DMS153 treated with DMSO at 0.1 percent for 48 hours (cell line): ENCODE data around the gene PARP1.

Source experiments
- DNase-seq: peaks from one replicate; lab custom pipeline; 2025; ENCODE audit not compliant: unreplicated experiment; lab: John Stamatoyannopoulos, UW

The PARP1 gene

DNA sequence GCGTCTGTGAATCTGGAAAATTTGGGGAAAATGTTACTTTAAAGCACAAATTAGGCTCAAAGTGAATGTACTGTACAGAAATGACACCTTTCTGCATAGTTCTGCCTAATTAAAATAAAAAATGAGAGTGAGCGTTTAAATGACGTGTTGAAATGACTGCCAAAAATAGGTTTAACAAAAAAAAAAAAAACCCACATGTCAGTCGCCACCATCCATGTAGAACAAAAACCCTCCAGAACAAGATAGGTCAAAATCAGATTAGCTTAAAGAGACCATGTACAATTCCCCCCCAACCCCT is 745 bp downstream of the PARP1 start:
- no peak for DNase-seq

DNA sequence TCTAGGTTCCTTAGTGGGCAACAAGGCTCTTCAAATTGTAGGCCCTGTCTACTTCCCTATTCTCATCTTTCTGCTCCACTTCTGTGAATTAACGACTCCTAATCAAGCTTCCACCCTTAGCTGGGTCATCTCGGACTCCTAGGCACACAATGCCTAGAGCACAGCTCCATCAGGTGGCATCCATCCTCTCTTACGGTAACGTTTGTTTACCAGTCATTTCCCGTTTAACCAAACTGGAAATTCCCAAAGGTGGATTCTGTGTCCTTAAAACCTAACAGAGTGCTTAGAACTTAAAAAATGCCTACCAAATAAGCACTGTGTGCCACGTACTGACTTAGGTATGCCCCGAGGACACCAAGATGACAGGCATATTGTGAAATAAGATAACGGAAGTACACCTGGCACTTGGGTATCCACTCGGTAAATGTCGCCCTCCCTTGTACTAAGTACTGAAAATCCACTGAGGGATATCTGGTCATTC is 1.5 kb downstream of the PARP1 start:
- DNase-seq, result peak; percentile 9

GRCh38 chr1:226405411-226405988 is 2.4 kb downstream of the PARP1 start:
- no peak for DNase-seq

- no peak for DNase-seq
Observed at GRCh38 chr1:226404904-226405222, 3.0 kb downstream of the PARP1 start.

DNA sequence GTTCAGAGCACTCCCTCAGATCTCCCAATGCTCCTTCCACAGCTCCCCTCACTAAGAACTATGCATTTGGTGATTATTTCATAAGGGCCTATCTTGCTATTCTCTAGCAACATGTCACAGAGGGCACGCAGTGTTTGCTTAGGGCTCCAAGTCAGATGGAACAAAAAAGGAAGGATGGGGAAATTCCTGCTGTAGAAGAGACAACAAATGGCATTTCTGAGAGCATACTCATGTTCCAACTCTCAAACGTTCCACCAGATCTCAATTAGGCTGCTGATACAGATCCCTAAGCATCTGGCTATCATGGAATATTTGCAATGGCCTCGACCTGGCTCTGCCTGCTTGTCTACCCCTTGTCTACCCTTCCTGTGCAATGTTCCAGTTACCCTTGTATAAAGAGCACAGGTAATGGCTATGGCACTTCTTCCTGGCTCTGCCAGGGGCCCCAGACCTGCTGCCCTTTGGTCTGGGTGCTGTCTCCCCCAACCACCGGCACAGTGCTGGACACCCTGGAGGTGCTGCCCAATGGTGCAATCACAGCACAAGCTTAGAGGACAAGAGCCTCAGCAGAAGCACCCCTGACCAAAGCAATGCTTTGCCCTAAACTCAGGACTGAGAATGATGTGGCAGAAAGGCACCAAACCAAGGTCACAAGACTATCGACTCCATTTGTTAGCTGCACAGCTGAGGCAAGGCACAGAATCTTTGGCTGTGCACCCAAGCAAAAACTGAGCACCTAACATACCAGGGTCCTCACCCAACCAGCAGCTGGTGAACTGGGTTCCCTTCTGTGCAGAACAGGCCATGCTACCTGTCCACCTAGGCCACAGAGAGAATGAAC is 3.6 kb downstream of the PARP1 start:
- no peak for DNase-seq

GRCh38 chr1:226403201-226404034 is 4.5 kb downstream of the PARP1 start:
- DNase-seq, result no peak

DNA sequence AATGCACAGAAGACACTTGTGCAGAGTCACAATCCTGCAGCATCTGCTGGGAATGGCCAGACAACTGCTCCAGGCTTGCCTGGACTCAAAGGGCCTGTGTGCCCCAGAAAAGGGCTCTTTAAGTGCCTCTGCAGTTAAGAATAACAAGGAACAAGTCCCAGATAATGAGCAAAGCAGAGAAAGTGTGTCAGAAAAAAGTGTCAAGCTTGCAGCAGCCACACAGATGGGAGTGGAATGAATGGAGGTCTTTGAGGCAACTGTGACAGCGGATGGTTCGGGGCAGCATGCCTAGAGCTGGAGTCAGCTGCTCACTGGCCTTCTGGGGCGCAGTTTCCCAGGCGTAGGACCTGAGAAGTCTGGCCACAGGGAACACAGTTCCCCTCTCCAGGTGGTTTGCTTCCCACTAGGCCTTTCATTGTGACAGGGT is 5.1 kb downstream of the PARP1 start:
- no peak for DNase-seq

- DNase-seq, result no peak
Observed at GRCh38 chr1:226401355-226402303, 6.3 kb downstream of the PARP1 start.

- DNase-seq, result no peak
Observed at GRCh38 chr1:226400519-226401354, 7.2 kb downstream of the PARP1 start.

DNA sequence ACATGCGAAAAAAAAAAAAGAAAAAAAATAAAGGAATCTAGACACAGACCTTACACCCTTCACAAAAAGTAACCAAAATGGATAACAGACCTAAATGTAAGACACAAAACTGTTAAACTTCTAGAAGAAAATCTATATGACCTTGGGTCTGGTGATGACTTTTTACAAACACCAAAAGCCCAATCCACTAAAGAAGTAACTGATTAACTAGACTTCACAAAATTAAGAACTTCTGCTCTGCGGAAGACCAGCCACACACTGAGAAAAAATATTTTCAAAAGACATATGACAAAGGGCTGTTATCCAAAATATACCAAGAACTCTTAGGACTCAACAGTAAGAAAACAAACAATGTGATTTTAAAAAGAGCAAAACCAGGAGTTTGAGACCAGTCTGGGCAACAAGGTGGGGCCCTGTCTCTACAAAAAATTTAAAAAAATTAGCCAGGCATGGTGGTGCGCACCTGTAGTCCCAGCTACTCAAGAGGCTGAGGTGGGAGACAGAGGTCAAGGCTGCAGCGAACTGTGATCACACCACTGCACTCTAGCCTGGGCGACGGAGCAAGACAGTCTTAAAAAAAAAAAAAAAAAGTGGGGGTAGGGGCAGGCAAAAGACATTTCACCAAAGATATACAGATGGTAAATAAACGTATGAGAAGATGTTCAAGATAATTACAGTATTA is 9.8 kb downstream of the PARP1 start:
- DNase-seq, result no peak

DNA sequence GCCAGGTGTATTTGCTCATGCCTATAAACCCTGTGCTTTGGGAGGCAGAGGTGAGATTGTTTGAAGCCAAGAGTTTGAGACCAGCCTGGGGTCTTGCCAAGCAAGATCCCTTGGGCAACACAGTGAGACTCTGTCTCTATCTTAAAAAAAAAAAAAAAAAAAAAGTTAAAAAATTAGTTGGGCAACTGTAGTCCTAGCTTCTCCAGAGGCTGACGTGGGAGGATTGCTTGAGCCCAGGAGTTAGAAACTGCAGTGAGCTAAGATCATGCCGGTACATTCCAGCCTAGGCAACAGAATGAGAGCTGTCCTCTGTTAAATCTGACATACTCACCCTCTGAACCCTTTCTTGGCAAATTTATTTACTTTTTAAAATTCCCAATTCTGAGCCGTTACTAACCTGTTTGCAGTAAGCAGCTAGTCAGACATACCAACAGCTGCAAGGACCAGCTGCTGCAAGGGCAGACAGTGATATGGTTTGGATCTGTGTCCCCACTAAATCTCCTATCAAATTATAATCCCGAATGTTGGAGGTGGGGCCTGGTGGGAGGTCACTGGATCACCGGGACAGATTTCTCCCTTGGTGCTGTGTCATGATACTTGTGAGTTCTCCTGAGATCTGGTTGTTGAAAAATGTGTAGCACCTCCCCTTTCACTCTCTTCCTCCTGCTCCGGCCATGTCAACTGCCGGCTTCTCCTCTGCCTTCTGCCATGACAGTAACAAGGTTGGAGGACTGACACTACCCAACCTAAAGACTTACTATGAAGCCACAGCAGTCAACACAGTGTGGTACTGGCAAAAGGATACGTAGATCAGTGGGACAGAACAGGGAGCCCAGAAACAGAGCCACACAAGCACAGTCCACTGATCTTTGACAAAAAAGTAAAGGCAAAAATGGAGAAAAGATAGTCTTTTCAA is 10.6 kb downstream of the PARP1 start:
- DNase-seq, result no peak

- DNase-seq, result no peak
Observed at GRCh38 chr1:226395753-226396152, 12.1 kb downstream of the PARP1 start.

DNA sequence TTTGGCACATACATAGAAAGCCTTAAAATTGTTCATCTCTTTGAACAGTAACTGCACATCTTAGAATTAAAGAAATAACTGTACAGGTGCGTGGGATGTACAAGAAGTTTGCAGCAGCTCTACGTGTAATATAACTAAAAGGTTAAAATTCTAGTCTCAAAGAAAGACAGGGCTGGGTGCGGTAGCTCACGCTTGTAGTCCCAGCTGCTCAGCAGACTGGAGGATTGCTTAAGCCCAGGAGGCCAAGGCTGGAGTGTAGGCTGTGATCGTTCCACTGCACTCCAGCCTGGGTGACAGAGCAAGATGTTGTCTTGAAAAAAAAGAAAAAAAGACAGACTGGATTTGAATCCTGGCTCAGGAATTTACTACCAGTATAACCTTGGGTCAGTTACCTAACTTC is 13.4 kb downstream of the PARP1 start:
- no peak for DNase-seq

DNA sequence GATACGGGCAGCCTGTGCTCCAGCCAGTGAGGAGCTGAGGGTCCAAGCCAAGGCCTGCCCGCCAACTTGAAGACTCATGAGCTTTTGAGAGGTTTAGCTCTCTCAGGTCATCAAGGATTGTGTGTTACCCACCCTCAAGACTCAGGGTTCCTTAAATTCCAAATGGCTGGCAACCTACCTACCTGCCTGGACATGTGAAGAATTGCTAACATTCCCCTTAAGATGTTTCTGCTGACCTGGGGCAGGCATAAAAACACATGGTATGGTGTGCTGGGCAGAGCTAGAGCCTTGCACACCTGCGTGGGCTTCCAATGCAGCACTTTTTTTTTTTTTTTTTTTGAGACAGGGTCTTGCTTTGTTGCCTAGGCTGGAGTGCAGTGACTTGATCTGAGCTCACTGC is 17.2 kb downstream of the PARP1 start:
- DNase-seq, result no peak

DNA sequence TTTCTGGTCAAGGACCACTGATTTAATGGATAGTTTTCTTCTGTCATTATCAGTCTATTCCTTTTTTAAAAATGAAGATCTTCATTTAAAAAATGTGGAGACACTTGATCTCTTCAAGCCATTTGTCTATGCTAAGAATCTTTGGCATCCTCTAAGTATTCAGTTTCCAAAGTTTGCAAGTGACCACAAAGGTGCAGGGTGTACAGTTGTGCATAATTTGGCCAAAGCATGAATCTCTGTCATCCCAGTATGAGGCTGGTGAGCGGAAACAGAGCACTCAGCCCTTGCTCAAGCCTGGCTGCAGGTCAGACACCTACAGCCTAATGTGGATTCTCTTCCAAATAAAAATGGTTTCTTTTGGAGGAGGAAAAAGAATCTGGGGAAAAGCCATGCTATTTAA is 19.8 kb downstream of the PARP1 start:
- no peak for DNase-seq

DNA sequence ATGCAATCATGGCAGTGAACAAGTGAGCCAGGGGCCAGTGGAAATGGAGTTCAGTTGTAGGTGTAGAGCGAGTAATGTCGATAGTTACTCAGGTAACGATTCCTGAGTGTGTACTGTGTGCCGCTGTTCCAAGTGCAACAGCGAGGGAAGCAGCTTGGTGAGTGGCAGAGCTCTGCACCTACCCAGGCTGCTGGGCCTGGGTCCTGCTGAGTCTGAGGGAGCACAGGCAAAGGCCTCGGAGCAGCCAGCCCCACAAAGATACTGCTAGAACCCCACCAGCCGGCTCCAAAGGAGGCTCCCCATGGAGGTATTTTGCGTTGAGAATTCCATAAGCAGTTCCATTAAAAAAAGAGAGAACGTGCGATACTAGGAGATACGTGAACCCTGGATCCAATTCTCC is 23.2 kb downstream of the PARP1 start:
- no peak for DNase-seq

GRCh38 chr1:226384040-226384439 is 23.9 kb downstream of the PARP1 start:
- no peak for DNase-seq

DNA sequence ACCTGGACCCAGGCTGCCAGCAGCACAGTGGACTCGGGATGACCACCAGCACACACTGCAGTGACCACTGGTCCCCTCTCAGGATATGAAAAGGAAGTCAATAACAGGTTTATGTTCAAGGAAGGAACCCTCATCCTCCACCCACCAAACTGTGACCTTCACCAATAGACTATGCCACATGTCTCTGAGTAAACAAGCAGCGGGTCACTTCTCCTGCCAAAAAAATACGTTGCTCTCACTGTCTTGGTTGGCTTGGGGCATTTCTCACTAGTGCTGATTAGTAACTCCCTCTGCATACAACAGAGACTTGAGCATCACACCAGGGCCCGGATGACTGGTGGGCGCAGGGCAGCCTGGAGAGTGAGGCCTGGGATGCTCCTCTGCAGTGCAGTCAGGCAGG is 25.9 kb downstream of the PARP1 start:
- DNase-seq, result no peak
